GM19351 (cell line): Measurements from ENCODE around the gene LHFPL2.

Experiments used
- ATAC-seq: cut with Tn5 transposase; IDR thresholded peaks from one replicate; pipeline ENCODE4 v1.9.1; 2021; ENCODE audit warnings: mild to moderate bottlenecking, moderate library complexity; ENCODE audit not compliant: unreplicated experiment

Gene LHFPL2

GRCh38 chr5:78574131-78574673 lies 74.4 kb downstream of the LHFPL2 start:
- peak; percentile 53 for ATAC-seq

- ATAC-seq: peak; percentile 70
Observed at GRCh38 chr5:78573318-78573717, 75.3 kb downstream of the LHFPL2 start.

GRCh38 chr5:78570646-78571045 lies 77.9 kb downstream of the LHFPL2 start:
- ATAC-seq: no peak

GRCh38 chr5:78569441-78569840 lies 79.1 kb downstream of the LHFPL2 start:
- ATAC-seq: no peak

GRCh38 chr5:78568676-78569075 lies 79.9 kb downstream of the LHFPL2 start:
- ATAC-seq: no peak

- ATAC-seq: no peak
Observed at GRCh38 chr5:78568212-78568611, 80.4 kb downstream of the LHFPL2 start.

- no peak for ATAC-seq
Observed at GRCh38 chr5:78567617-78568016, 81.0 kb downstream of the LHFPL2 start.

- ATAC-seq: no peak
Observed at GRCh38 chr5:78566747-78567425, 81.7 kb downstream of the LHFPL2 start.

- no peak for ATAC-seq
Observed at GRCh38 chr5:78565395-78565794, 83.2 kb downstream of the LHFPL2 start.

GRCh38 chr5:78563621-78564020 lies 85.0 kb downstream of the LHFPL2 start:
- no peak for ATAC-seq

- no peak for ATAC-seq
Observed at GRCh38 chr5:78562714-78563330, 85.8 kb downstream of the LHFPL2 start.

GRCh38 chr5:78562001-78562400 lies 86.6 kb downstream of the LHFPL2 start:
- no peak for ATAC-seq

- no peak for ATAC-seq
Observed at GRCh38 chr5:78561261-78561660, 87.3 kb downstream of the LHFPL2 start.

- ATAC-seq: no peak
Observed at GRCh38 chr5:78560000-78560855, 88.3 kb downstream of the LHFPL2 start.

GRCh38 chr5:78557601-78558000 lies 91.0 kb downstream of the LHFPL2 start:
- ATAC-seq: no peak

GRCh38 chr5:78555870-78556269 lies 92.7 kb downstream of the LHFPL2 start:
- no peak for ATAC-seq

GRCh38 chr5:78554670-78555069 lies 93.9 kb downstream of the LHFPL2 start:
- no peak for ATAC-seq

- no peak for ATAC-seq
Observed at GRCh38 chr5:78553580-78554353, 94.8 kb downstream of the LHFPL2 start.

GRCh38 chr5:78552729-78553342 lies 95.7 kb downstream of the LHFPL2 start:
- no peak for ATAC-seq

GRCh38 chr5:78550891-78551290 lies 97.7 kb downstream of the LHFPL2 start:
- ATAC-seq: no peak
